Peyer's patch (tissue), 4 donors: ENCODE results near the gene TEX26.

Source experiments
- POLR2A ChIP-seq, 2 donors: fragments of 450-650 bp; IDR thresholded peaks; one replicate each; pipeline ENCODE4 v1.5.1; 2017; ENCODE audit warnings: antibody characterized with exemption in 2 of 2, mild to moderate bottlenecking in 2 of 2, moderate library complexity in 2 of 2
- TF ChIP-seq, protein P1 (sequence below), 6 experiments: fragments of 450-650 bp in 4 of 6; fragments of 200-600 bp in 2 of 6; sonication (generic) in 1 of 6; IDR thresholded peaks; one replicate each; pipeline ENCODE4 v1.5.1; 2017 to 2019; ENCODE audit warnings: antibody characterized with exemption in 6 of 6, mild to moderate bottlenecking in 3 of 6, moderate library complexity in 1 of 6

DNA sequence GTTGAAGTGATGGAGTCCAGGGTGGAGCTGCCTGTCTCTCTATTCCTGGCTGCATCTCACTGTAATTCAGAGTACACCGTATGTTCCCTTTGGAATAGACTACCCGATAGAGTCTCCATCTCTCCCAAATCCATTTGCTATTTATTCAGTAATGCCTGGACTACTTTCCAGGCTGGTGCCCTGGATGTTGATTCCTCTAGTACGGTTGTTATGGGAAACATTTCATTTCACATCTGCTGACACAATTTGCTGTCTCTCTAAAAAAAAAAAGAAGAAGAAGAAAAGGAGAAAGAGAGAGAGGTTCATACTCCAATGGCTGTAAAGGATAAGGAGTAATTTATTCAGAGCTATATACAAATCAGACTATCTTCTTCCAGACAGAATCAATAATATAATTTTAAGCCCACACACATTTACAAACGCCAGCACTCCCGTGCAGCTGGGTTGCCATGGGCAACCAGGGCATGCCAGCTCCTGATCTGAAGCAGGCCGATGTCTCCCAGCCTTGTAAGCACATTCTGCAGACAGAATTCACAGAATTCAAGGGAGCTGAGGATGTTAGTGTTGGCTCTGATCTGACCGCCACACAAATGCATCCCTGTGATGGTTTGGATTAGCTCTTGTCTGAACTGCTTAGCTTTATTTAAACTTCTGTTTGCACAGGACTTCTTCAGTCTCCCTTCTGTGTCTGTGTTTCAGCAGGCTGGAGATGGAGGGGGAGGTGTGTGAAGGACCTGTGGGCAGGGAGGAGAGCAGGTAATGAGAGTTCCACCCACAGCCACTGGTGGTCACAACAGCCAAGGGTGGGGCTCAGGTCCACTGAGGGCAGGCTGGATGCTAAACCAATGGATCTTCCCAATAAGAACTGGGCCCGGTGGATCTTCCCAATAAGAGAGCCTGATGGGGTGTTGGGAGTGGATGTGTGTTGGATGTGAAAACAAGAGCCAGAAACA is 66.0 kb downstream of the TEX26 start:
- TF ChIP-seq, protein P1, sequence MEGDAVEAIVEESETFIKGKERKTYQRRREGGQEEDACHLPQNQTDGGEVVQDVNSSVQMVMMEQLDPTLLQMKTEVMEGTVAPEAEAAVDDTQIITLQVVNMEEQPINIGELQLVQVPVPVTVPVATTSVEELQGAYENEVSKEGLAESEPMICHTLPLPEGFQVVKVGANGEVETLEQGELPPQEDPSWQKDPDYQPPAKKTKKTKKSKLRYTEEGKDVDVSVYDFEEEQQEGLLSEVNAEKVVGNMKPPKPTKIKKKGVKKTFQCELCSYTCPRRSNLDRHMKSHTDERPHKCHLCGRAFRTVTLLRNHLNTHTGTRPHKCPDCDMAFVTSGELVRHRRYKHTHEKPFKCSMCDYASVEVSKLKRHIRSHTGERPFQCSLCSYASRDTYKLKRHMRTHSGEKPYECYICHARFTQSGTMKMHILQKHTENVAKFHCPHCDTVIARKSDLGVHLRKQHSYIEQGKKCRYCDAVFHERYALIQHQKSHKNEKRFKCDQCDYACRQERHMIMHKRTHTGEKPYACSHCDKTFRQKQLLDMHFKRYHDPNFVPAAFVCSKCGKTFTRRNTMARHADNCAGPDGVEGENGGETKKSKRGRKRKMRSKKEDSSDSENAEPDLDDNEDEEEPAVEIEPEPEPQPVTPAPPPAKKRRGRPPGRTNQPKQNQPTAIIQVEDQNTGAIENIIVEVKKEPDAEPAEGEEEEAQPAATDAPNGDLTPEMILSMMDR (IDR thresholded peaks at IDR 0.05), result no peak
- no peak for TF ChIP-seq POLR2A (IDR thresholded peaks at IDR 0.05)
